PFSK-1 (cell line): Measurements from ENCODE around the gene NRBP1.

Experiments
- FOXP2 ChIP-seq: optimal IDR thresholded peaks from 2 replicates; pipeline ENCODE3; 2011; ENCODE audit warnings: borderline replicate concordance, control low read depth, inconsistent platforms; ENCODE audit not compliant: insufficient read depth; ENCODE audit errors: extremely low read length, extremely low read depth
- POLR2AphosphoS5 ChIP-seq: IDR thresholded peaks from 2 replicates; pipeline ENCODE4 v1.6.1; 2012; ENCODE audit warnings: low read depth, mild to moderate bottlenecking, control low read depth, low read length, moderate library complexity
- TAF1 ChIP-seq: IDR thresholded peaks from 2 replicates; pipeline ENCODE4 v1.6.1; 2012; ENCODE audit warnings: low read length, control low read depth, borderline replicate concordance; ENCODE audit not compliant: insufficient read depth
- TF ChIP-seq, protein P1 (sequence below), 2 experiments: IDR thresholded peaks; 2 replicates each; pipeline versions ENCODE4 v1.6.1 to v1.8.0; 2011 to 2012; ENCODE audit warnings: low read depth in 2 of 2, low read length in 2 of 2, control low read depth in 1 of 2, inconsistent platforms in 1 of 2, mild to moderate bottlenecking in 1 of 2, moderate library complexity in 1 of 2; ENCODE audit not compliant: insufficient read depth in 1 of 2

- TF ChIP-seq POLR2AphosphoS5 (no peak), FOXP2 (no peak), TAF1 (no peak)
- TF ChIP-seq, protein P1, sequence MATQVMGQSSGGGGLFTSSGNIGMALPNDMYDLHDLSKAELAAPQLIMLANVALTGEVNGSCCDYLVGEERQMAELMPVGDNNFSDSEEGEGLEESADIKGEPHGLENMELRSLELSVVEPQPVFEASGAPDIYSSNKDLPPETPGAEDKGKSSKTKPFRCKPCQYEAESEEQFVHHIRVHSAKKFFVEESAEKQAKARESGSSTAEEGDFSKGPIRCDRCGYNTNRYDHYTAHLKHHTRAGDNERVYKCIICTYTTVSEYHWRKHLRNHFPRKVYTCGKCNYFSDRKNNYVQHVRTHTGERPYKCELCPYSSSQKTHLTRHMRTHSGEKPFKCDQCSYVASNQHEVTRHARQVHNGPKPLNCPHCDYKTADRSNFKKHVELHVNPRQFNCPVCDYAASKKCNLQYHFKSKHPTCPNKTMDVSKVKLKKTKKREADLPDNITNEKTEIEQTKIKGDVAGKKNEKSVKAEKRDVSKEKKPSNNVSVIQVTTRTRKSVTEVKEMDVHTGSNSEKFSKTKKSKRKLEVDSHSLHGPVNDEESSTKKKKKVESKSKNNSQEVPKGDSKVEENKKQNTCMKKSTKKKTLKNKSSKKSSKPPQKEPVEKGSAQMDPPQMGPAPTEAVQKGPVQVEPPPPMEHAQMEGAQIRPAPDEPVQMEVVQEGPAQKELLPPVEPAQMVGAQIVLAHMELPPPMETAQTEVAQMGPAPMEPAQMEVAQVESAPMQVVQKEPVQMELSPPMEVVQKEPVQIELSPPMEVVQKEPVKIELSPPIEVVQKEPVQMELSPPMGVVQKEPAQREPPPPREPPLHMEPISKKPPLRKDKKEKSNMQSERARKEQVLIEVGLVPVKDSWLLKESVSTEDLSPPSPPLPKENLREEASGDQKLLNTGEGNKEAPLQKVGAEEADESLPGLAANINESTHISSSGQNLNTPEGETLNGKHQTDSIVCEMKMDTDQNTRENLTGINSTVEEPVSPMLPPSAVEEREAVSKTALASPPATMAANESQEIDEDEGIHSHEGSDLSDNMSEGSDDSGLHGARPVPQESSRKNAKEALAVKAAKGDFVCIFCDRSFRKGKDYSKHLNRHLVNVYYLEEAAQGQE (IDR thresholded peaks at IDR 0.05; ENCODE audit: insufficient read depth in 1 of 2, low read depth in 2 of 2, low read length in 2 of 2): no peak
These were observed 7.4 kb upstream of the NRBP1 start for GRCh38 chr2:27420996-27421395.
